ENCODE results near the gene ARHGEF40. TPM values are rescaled to one million over a fixed set of nuclear protein-coding genes. Genes with fewer than 3 reads are reported as not detected.

ARHGEF40 gene
- total RNA-seq, 1 donor from 2014 or later = 57.3 TPM

DNA sequence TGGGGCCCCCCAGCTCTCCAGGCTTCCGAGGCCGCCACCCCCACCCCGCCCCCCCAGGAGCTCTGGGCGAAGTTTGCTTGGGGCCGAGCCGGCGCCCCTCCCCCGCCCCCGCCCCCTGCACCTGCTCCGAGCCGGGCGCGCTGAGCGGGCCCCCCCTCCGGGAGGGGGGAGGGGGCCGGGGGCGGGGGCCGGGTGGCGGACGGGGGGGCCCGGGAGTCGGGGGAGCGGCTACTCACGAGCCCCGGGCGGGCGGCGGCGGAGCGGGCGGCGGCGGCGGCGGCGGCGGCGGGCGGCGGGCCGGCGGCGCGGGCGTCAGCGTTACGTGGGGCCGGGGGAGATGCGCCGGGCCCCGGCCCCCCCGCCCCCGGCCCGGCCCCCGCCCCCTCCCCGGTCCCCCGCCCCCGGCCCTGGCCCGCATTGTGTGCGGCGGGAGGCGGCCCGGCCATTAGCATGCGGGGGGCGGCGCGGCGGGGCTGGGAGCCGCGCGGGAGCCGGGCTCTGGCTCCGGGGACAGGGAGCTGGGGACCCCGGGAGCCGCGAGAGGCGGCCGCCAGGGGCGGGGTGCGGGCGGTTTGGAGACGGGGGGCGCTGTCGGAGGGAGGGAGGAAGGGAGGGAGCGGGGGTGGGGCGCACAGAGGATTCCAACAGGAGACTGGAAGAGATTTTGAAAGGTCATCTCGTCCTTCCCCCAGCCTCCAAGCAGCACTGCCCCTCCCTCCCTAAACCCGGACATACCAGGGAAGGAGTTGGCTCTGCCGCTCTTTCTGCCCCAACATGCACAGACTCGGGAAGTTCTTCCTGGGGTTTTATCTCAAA, 28.2 kb downstream of the ARHGEF40 start, which contains the start of gene ZNF219:
ZNF219 (minus strand) TSS at position 580 of the 816 bp plus-strand sequence. CDS start 5,064 bp downstream, outside the sequence.
- Mint-ChIP-seq H3K36me3 (ENCODE audit: insufficient read depth) (peaks cover 7% of the 10 kb centered on the region), H3K27me3 (no peaks in the 10 kb centered on the region), H3K27ac (peak within 1 kb of the TSS; percentile 98), H3K4me3 (ENCODE audit: low read depth) (peak within 1 kb of the TSS; percentile 93), H3K9me3 (ENCODE audit: low read depth) (no peaks in the 10 kb centered on the region), H3K4me1 (ENCODE audit: low read depth) (peaks cover 59% of the 10 kb centered on the region)
- TF ChIP-seq, protein P1, sequence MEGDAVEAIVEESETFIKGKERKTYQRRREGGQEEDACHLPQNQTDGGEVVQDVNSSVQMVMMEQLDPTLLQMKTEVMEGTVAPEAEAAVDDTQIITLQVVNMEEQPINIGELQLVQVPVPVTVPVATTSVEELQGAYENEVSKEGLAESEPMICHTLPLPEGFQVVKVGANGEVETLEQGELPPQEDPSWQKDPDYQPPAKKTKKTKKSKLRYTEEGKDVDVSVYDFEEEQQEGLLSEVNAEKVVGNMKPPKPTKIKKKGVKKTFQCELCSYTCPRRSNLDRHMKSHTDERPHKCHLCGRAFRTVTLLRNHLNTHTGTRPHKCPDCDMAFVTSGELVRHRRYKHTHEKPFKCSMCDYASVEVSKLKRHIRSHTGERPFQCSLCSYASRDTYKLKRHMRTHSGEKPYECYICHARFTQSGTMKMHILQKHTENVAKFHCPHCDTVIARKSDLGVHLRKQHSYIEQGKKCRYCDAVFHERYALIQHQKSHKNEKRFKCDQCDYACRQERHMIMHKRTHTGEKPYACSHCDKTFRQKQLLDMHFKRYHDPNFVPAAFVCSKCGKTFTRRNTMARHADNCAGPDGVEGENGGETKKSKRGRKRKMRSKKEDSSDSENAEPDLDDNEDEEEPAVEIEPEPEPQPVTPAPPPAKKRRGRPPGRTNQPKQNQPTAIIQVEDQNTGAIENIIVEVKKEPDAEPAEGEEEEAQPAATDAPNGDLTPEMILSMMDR (IDR thresholded peaks at IDR 0.05; ENCODE audit: unreplicated experiment) = peak; percentile 15
- peak; percentile 56 for DNase-seq (ENCODE audit: low spot score, unreplicated experiment)

DNA sequence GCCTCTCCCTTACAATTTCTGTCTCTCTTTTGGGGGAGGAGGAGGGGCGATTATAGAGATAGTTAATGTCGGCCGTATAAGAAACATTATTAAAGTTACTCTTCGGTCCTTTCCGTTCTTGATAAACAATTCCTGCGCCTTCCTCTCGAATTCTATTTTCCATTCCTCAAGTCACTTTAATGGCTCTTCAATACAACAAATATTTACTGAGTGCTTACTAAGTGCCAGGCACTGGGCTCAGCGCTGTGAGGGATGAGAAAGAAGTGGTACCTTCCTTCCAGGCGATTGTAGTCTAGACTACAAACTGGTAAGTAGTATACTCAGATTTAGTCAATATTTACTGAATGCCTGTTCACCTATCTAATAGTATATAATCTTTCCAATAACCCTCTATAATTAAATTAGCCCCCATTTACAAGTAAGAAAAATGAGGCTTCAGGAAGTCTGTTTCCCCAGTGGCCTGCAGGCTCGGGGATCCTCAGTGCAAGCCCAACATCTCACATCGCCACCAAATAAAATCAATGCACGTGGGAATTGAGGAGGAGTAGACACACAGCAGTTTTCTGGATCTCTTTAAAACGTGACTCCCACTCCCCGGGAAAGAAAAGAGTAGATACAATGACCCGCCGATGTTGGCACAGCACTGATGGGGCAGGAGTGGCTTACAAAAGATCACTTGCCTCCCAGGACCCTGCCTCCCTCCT, 28.9 kb downstream of the ARHGEF40 start:
- DNase-seq (ENCODE audit: low spot score, unreplicated experiment) = no peak
- Mint-ChIP-seq H3K27ac (peak overlapping the region; percentile 63), H3K27me3 (no peaks in the 10 kb centered on the region), H3K4me3 (ENCODE audit: low read depth) (peak overlapping the region; percentile 75), H3K36me3 (ENCODE audit: insufficient read depth) (peaks cover 2% of the 10 kb centered on the region), H3K9me3 (ENCODE audit: low read depth) (no peaks in the 10 kb centered on the region), H3K4me1 (ENCODE audit: low read depth) (peaks cover 53% of the 10 kb centered on the region)
- TF ChIP-seq, protein P1 (IDR thresholded peaks at IDR 0.05; ENCODE audit: unreplicated experiment) = no peak

DNA sequence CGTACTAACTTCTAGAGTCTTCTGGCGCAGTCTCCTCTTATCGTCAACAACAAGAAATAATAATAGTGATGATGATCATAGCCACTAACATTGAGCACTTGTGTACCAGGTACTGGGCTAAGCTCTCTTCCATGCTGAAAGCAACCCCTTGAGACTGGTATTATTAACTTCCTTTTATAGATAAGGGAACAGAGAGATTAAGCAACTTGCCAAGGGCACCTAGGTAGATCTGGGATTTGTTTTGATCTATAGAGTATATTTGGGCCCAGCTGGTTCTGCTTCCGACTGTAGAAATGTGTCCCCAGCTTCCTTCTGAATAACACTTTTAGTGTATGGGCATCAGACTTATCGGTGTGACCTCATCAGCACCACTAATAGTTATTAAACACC, 29.5 kb downstream of the ARHGEF40 start:
- peaks cover 1% of the 10 kb centered on the region for H3K36me3 Mint-ChIP-seq (ENCODE audit: insufficient read depth)
- H3K9me3 Mint-ChIP-seq (ENCODE audit: low read depth) = no peaks in the 10 kb centered on the region
- peak overlapping the region; percentile 63 for H3K27ac Mint-ChIP-seq
- peak overlapping the region; percentile 75 for H3K4me3 Mint-ChIP-seq (ENCODE audit: low read depth)
- TF ChIP-seq, protein P1 (IDR thresholded peaks at IDR 0.05; ENCODE audit: unreplicated experiment) = no peak
- no peaks in the 10 kb centered on the region for H3K27me3 Mint-ChIP-seq
- no peak for DNase-seq (ENCODE audit: low spot score, unreplicated experiment)
- peaks cover 52% of the 10 kb centered on the region for H3K4me1 Mint-ChIP-seq (ENCODE audit: low read depth)

DNA sequence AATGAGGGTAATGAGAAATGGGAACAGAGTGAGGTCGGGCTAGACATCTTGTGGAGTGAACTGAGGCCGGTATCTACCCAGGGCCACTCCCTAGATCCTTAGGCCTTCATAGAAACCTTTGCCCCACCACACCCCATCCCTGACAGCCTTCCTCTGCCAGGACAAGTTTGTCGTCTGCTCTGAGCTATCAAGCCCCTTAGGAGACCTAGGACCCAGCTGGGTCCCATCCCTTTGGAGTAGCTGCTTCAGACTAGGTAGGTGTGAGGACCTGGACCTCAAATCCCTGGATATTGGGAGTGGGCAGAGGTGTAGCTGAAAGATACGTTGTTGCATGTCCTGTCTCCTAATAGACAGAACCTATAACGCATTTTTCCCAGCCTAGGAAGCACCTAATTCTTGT, 30.8 kb downstream of the ARHGEF40 start, which contains the start of gene TMEM253:
TMEM253 (plus strand) TSS at position 136 of the 400 bp plus-strand sequence. CDS start 278 bp downstream, outside the sequence.
- H3K27me3 Mint-ChIP-seq = no peaks in the 10 kb centered on the region
- H3K4me1 Mint-ChIP-seq (ENCODE audit: low read depth) = peaks cover 49% of the 10 kb centered on the region

More for the DNA sequence above, 30.8 kb downstream of the ARHGEF40 start, which contains the start of gene TMEM253:
- H3K36me3 Mint-ChIP-seq (ENCODE audit: insufficient read depth) = no peaks in the 10 kb centered on the region
- TF ChIP-seq, protein P1 (IDR thresholded peaks at IDR 0.05; ENCODE audit: unreplicated experiment) = no peak
- DNase-seq (ENCODE audit: low spot score, unreplicated experiment) = no peak
- no peak within 1 kb of the TSS for H3K27ac Mint-ChIP-seq
- H3K9me3 Mint-ChIP-seq (ENCODE audit: low read depth) = no peaks in the 10 kb centered on the region
- peak within 1 kb of the TSS; percentile 75 for H3K4me3 Mint-ChIP-seq (ENCODE audit: low read depth)
